GM12875 (cell line): ENCODE results near the gene RXRG.

Experiments
- H3K4me3 ChIP-seq: one replicate; pipeline ENCODE4 v1.5.1; 2011; ENCODE audit warnings: low read depth, low read length, control low read depth
- CTCF ChIP-seq: IDR thresholded peaks from 2 replicates; pipeline ENCODE4 v1.5.1; 2011; ENCODE audit warnings: low read depth, mild to moderate bottlenecking, control low read depth, inconsistent platforms, low read length, moderate library complexity, borderline replicate concordance; ENCODE audit not compliant: insufficient read depth

RXRG gene

GRCh38 chr1:165414620-165415019, 30.3 kb downstream of the RXRG start:
- H3K4me3 ChIP-seq = no peak overlapping the region
- TF ChIP-seq CTCF = no peak

- H3K4me3 ChIP-seq = no peak overlapping the region
- TF ChIP-seq CTCF = no peak
These were observed 33.5 kb downstream of the RXRG start for GRCh38 chr1:165411396-165411795.

GRCh38 chr1:165409657-165410358, 35.1 kb downstream of the RXRG start:
- no peak overlapping the region for H3K4me3 ChIP-seq
- TF ChIP-seq CTCF = no peak

- no peak overlapping the region for H3K4me3 ChIP-seq
- TF ChIP-seq CTCF = peak; percentile 41; the same call in 1 of the 2 replicates
These were observed 36.4 kb downstream of the RXRG start for GRCh38 chr1:165408518-165408917.

- no peak overlapping the region for H3K4me3 ChIP-seq
- TF ChIP-seq CTCF = no peak
These were observed 37.5 kb downstream of the RXRG start for GRCh38 chr1:165407398-165407797.

GRCh38 chr1:165403835-165404482, 41.0 kb downstream of the RXRG start:
- peak; percentile 56; the same call in 1 of the 2 replicates for TF ChIP-seq CTCF
- no peak overlapping the region for H3K4me3 ChIP-seq

GRCh38 chr1:165402517-165403111, 42.3 kb downstream of the RXRG start:
- no peak for TF ChIP-seq CTCF

More at GRCh38 chr1:165402517-165403111, 42.3 kb downstream of the RXRG start:
- H3K4me3 ChIP-seq = no peak overlapping the region
